Breast epithelium (tissue), 3 donors: ENCODE data around the gene ACVRL1.

Source experiments
- CTCF ChIP-seq, 3 donors: fragments of 450-650 bp; IDR thresholded peaks; one replicate each; pipeline ENCODE4 v1.5.1; 2016 to 2017; ENCODE audit warnings: antibody characterized with exemption in 3 of 3, mild to moderate bottlenecking in 3 of 3, moderate library complexity in 3 of 3
- POLR2A ChIP-seq: fragments of 450-650 bp; IDR thresholded peaks from one replicate; pipeline ENCODE4 v1.6.1; 2016; ENCODE audit warnings: antibody characterized with exemption, mild to moderate bottlenecking, moderate library complexity
- POLR2AphosphoS5 ChIP-seq, 3 donors: sonication (generic); formaldehyde crosslinking; IDR thresholded peaks; one replicate each; pipeline ENCODE4 v1.6.1; 2017; ENCODE audit warnings: antibody characterized with exemption in 3 of 3

- no peak for TF ChIP-seq CTCF (IDR thresholded peaks at IDR 0.05)
- no peak for TF ChIP-seq POLR2A
- TF ChIP-seq POLR2AphosphoS5 (IDR thresholded peaks at IDR 0.05): no peak
These were observed 30.6 kb downstream of the ACVRL1 start for GRCh38 chr12:51937926-51938325.
